Ovary (tissue), 9 donors: Measurements from ENCODE around the gene LDLRAD4. TPM values are rescaled to one million over a fixed set of nuclear protein-coding genes. Genes with fewer than 3 reads are reported as not detected.

Experiments used
- DNase-seq, 5 donors: peaks; one replicate each; pipeline ENCODE4 v3.0.0-alpha.2; 2019 to 2020
- H3K27ac ChIP-seq, 2 donors: fragments of 200-600 bp; one replicate each; pipeline versions ENCODE4 v1.5.1 to v1.8.0; 2019 to 2022
- H3K27me3 ChIP-seq: fragments of 200-600 bp; one replicate; pipeline ENCODE4 v1.8.0; 2022
- H3K36me3 ChIP-seq: fragments of 200-600 bp; sonication (generic); one replicate; pipeline ENCODE4 v1.5.1; 2019
- H3K4me1 ChIP-seq: one replicate; pipeline ENCODE4 v1.8.1; 2013; ENCODE audit warnings: mild to moderate bottlenecking, moderate library complexity; ENCODE audit not compliant: insufficient read depth
- H3K4me3 ChIP-seq: fragments of 200-600 bp; sonication (generic); one replicate; pipeline ENCODE4 v1.5.1; 2017
- H3K9me3 ChIP-seq, 2 donors: fragments of 200-600 bp in 1 of 2; sonication (generic) in 1 of 2; one replicate each; pipeline versions ENCODE4 v1.5.1 to v1.8.1; 2013 to 2019; ENCODE audit warnings: mild to moderate bottlenecking in 1 of 2, moderate library complexity in 1 of 2
- EP300 ChIP-seq: sonication (generic); formaldehyde crosslinking; IDR thresholded peaks from one replicate; pipeline ENCODE4 v1.6.1; 2017; ENCODE audit warnings: antibody characterized with exemption
- POLR2A ChIP-seq: fragments of 450-650 bp; IDR thresholded peaks from one replicate; pipeline ENCODE4 v1.6.1; 2017; ENCODE audit warnings: antibody characterized with exemption, mild to moderate bottlenecking, moderate library complexity
- WGBS, 3 donors: extraction: QIAGEN DNeasy Blood & Tissue Kit in 1 of 3; methylation state at CpG; one replicate each; pipeline versions ENCODE4 v1.1.5 to v1.1.7; 2013 to 2017; 5-methylcytosine and 5-hydroxymethylcytosine counted together
- intact Hi-C, 4 donors: fragments of 100-400 bp; cut with DNase I; formaldehyde crosslinking; loops; one replicate each; pipeline versions ENCODE4 v1.11.0 to v1.15.1; 2022 to 2023
- polyA plus RNA-seq, 2 donors: library from polyadenylated mRNA; stranded (reverse); fragments of 200-250 nt in 1 of 2; fragments of 350-450 nt in 1 of 2; fragmentation: Illumina TruSeq in 1 of 2; extraction: RNeasy Lipid Tissue Mini Kit (QIAGEN cat#74804) in 1 of 2; gene quantifications; one replicate each; pipeline ENCODE4 v1.2.3, GENCODE V29; 2013 to 2014
- total RNA-seq, 7 donors: library from RNA; depleted of rRNA in 2 of 7; stranded (reverse); fragments of >200 nt in 2 of 7; fragmentation: NEBNext Ultra II Directional in 3 of 7; extraction: Animal tissue kit (Norgen Biotek cat#: 25700) in 3 of 7; gene quantifications; one replicate each; pipeline versions ENCODE4 v1.1.0 to v1.2.4, GENCODE V29; 2016 to 2023
- TF ChIP-seq, protein P1 (sequence below), 3 donors: fragments of 450-650 bp in 2 of 3; fragments of 200-600 bp in 1 of 3; IDR thresholded peaks; one replicate each; pipeline versions ENCODE4 v1.5.1 to v1.8.0; 2016 to 2022; ENCODE audit warnings: antibody characterized with exemption in 3 of 3, mild to moderate bottlenecking in 1 of 3
- donor health status: DM: no; HTN: no; CAD: no; lungs with moderate emphysema.
- donor health status: DM: no; HTN: no; CAD: no.
- donor health status: Bipolar disorder and iron deficiency.
- donor health status: DM: yes; HTN: yes; CAD: no.
- donor health status: DM: no; HTN: no; CAD: no.
- donor health status: DM: yes; HTN: yes; CAD: no.

Gene LDLRAD4
- total and polyA plus RNA-seq, 9 donors = 2.3 to 31.6 (median 8.3) TPM

DNA sequence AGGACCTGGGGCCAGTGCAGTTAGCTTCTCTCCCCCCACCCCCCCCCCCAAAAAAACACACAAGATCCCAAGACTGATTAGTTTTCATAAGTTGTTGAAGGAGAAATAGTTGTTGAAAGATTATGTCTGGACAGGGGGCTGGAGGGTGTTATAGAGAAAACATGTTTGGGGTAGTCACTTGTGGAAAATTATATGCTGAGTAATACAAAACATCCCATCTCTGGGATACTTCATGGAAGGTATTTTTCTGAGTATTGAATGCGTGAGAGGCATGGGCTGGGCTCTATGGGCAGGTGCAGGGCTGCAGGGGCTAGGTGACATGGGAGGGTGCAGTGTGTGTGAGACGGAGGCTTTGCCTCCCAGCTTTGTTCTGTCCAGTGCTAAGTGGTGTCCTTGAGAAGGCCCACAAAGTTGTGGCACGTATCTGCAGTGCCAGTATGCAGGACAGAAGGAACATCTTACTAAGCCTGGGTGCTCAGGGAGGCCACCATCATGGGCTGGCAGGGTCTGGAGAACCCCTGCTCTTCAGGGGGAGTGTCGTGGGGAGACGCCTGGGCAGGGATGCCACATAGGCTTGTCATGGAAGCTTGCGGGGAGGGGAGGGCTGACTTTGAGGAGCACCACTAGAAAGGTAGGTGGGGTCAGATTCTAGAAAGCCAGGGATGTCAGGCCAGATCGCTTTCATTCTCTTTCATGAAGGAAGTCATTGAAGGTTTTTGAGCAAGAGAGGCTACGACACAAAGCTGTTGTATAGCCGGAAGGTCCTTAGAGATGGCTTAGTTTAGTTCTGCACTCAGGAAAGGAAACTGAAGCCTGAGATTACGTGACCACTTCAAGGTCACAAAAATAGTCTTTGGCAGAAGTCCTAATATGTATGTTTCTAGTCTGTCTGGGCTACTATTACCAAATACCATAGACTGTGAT is 232.0 kb downstream of the LDLRAD4 start:
- Histone ChIP-seq H3K4me3 (no peak overlapping the region), H3K27me3 (no peaks in the 10 kb centered on the region), H3K36me3 (no peaks in the 10 kb centered on the region), H3K4me1 (peaks cover 1% of the 10 kb centered on the region), H3K27ac (no peak overlapping the region), H3K9me3 (no peaks in the 10 kb centered on the region)
- intact Hi-C loops = no loop called here
- DNase-seq = no peak
- WGBS, 3 donors = 72 to 82% (median 75%) methylated on average over 10 of the region's 10 CpGs
- TF ChIP-seq POLR2A (no peak), EP300 (no peak)
- TF ChIP-seq, protein P1, sequence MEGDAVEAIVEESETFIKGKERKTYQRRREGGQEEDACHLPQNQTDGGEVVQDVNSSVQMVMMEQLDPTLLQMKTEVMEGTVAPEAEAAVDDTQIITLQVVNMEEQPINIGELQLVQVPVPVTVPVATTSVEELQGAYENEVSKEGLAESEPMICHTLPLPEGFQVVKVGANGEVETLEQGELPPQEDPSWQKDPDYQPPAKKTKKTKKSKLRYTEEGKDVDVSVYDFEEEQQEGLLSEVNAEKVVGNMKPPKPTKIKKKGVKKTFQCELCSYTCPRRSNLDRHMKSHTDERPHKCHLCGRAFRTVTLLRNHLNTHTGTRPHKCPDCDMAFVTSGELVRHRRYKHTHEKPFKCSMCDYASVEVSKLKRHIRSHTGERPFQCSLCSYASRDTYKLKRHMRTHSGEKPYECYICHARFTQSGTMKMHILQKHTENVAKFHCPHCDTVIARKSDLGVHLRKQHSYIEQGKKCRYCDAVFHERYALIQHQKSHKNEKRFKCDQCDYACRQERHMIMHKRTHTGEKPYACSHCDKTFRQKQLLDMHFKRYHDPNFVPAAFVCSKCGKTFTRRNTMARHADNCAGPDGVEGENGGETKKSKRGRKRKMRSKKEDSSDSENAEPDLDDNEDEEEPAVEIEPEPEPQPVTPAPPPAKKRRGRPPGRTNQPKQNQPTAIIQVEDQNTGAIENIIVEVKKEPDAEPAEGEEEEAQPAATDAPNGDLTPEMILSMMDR (IDR thresholded peaks at IDR 0.05) = no peak

DNA sequence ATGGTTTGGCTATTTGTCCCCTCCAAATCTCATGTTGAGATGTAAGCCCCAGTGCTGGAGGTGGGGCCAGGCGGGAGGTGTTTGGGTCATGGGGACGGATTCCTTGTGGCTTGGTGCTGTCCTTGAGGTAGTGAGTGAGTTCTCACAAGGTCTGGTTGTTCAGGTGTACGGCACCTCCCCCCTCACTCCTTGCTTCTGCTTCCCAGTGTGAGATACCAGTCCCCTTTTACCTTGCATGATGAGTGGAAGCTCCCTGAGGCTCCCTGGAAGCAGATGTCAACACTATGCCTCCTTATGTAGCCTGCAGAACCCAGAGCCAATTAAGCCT is 232.6 kb downstream of the LDLRAD4 start:
- WGBS, 3 donors = 79 to 90% (median 89%) methylated on average over 3 of the region's 3 CpGs
- Histone ChIP-seq H3K4me1 (peaks cover 1% of the 10 kb centered on the region), H3K9me3 (no peaks in the 10 kb centered on the region), H3K27ac (no peak overlapping the region), H3K27me3 (no peaks in the 10 kb centered on the region), H3K4me3 (no peak overlapping the region), H3K36me3 (no peaks in the 10 kb centered on the region)
- no peak for DNase-seq
- TF ChIP-seq, protein P1 (IDR thresholded peaks at IDR 0.05) = no peak
- TF ChIP-seq EP300 (no peak), POLR2A (no peak)
- intact Hi-C loops = no loop called here

DNA sequence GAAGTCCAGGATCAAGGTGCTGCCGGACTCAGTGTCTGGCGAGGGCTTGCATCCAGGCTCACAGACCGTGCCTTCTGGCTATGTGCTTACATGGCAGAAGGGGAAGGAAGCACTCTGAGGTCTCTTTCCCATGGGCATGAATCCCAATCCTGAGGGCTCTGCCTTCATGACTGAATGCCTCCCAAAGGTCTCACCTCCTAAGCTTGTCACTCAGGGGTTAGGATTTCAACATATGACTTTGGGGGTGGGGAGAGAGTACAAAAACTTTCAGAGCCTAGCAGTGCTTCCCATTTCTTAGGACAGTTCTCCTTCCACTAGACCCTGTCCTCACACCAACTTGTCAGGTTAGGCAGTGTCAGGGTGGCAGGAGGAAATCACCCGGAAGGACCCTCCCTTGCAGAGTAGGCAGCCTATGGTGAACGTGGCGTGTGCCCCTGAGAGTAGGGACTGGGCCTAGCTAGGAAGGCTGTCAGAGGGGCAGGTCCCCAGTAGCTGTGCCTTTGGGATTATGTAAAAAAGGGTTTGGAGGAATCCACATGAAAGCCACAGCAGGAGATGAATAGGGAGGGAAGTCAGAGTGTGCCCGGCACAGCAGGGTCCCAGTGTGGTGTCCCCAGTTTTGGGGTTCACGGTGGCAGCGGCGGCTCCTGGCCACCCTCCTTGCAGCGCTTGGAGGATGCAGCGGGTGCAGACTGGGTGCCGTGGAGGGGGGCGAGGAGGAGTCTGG is 233.3 kb downstream of the LDLRAD4 start:
- no peak for DNase-seq
- TF ChIP-seq POLR2A = no peak
- TF ChIP-seq EP300 = no peak
- TF ChIP-seq, protein P1 (IDR thresholded peaks at IDR 0.05) = no peak
- WGBS, 3 donors = 76 to 82% (median 82%) methylated on average over 14 of the region's 14 CpGs
- H3K27ac ChIP-seq = no peak overlapping the region
- no peaks in the 10 kb centered on the region for H3K9me3 ChIP-seq
- H3K27me3 ChIP-seq = no peaks in the 10 kb centered on the region
- peaks cover 1% of the 10 kb centered on the region for H3K4me1 ChIP-seq
- intact Hi-C loops = no loop called here
- no peak overlapping the region for H3K4me3 ChIP-seq
- no peaks in the 10 kb centered on the region for H3K36me3 ChIP-seq

DNA sequence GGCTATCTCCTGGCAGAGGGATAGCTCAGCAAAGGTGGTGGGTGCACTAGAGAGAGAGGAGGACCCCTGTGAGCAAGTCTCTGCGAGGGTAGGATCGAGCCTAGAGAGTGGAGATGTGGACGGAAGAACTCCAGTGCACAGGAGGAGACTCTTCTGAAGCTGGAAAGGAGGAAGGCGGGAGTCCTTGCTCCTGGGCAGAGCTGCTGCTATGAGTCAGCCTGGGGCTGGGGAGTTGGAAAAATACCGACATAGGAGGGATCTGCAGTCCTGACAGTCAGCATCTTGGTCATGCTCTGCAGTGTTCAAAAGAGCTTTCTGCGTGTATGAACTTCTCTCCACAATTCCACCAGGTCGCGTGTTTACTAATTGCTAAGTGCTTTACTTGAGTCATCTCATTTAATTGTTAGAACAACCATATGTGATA is 233.8 kb downstream of the LDLRAD4 start:
- Histone ChIP-seq H3K27ac (no peak overlapping the region), H3K4me1 (no peaks in the 10 kb centered on the region)

More for the DNA sequence above, 233.8 kb downstream of the LDLRAD4 start:
- WGBS, 3 donors = 50 to 56% (median 52%) methylated on average over 8 of the region's 8 CpGs
- H3K4me3 ChIP-seq = no peak overlapping the region
- intact Hi-C loops = no loop called here
- DNase-seq = no peak
- no peaks in the 10 kb centered on the region for H3K36me3 ChIP-seq
- TF ChIP-seq EP300 = no peak
- TF ChIP-seq POLR2A = no peak
- H3K27me3 ChIP-seq = no peaks in the 10 kb centered on the region
- H3K9me3 ChIP-seq = no peaks in the 10 kb centered on the region
